Subcutaneous adipose tissue (tissue), 4 donors: ENCODE measurements around the gene SECISBP2. TPM values are rescaled to one million over a fixed set of nuclear protein-coding genes. Genes with fewer than 3 reads are reported as not detected.

Experiments
- total RNA-seq, 4 donors: library from RNA; depleted of rRNA; stranded (reverse); fragments of >200 nt; gene quantifications; one replicate each; pipeline ENCODE4 v1.1.0, GENCODE V29; 2016
- TF ChIP-seq, protein P1 (sequence below): fragments of 450-650 bp; IDR thresholded peaks from one replicate; pipeline ENCODE4 v1.5.1; 2016; ENCODE audit warnings: low read depth, mild to moderate bottlenecking, control low read depth, antibody characterized with exemption, moderate library complexity

The SECISBP2 gene
- total RNA-seq, 4 donors from 2014 or later: 44.4 to 71.0 (median 55.1) TPM

DNA sequence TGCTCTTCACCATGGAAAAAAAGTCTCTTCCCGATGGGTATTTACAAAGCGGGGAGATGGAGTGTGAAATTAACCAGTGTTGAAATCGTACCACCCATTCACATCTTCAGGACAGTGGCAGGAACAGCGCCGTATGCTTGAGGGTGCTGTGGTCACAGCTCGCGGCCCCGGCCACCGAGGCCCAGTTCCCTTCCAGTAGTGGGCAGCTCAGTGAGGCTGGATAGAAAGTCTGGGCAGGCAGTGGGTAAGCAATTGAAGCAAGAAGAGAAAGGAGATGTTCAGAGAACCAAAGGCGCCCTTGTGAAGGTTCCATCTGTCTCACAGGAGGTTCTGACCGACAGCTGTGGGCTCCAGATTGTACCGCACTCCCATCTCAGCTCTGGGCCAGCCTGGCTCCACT is 59.1 kb downstream of the SECISBP2 start:
- TF ChIP-seq, protein P1, sequence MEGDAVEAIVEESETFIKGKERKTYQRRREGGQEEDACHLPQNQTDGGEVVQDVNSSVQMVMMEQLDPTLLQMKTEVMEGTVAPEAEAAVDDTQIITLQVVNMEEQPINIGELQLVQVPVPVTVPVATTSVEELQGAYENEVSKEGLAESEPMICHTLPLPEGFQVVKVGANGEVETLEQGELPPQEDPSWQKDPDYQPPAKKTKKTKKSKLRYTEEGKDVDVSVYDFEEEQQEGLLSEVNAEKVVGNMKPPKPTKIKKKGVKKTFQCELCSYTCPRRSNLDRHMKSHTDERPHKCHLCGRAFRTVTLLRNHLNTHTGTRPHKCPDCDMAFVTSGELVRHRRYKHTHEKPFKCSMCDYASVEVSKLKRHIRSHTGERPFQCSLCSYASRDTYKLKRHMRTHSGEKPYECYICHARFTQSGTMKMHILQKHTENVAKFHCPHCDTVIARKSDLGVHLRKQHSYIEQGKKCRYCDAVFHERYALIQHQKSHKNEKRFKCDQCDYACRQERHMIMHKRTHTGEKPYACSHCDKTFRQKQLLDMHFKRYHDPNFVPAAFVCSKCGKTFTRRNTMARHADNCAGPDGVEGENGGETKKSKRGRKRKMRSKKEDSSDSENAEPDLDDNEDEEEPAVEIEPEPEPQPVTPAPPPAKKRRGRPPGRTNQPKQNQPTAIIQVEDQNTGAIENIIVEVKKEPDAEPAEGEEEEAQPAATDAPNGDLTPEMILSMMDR: no peak

DNA sequence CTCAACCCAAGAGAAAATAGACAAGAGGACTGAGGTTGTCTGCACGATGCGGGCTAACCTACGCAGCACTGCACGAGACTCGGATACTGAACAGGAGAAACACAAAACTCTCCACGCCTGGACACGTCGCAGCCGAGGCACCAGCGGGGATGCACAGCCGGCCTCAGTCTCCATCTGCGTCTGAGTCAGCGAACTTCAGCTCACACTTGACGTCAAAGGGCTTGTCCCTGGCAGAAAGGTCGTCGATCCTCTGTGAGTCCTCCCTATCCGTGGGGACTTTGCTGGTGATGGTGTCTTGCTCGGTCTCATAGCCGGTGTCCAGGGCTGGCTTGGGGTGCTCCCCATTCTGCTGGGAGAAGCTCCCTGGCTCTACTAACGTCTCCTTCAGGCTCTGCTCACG is 60.2 kb downstream of the SECISBP2 start:
- TF ChIP-seq, protein P1: no peak

DNA sequence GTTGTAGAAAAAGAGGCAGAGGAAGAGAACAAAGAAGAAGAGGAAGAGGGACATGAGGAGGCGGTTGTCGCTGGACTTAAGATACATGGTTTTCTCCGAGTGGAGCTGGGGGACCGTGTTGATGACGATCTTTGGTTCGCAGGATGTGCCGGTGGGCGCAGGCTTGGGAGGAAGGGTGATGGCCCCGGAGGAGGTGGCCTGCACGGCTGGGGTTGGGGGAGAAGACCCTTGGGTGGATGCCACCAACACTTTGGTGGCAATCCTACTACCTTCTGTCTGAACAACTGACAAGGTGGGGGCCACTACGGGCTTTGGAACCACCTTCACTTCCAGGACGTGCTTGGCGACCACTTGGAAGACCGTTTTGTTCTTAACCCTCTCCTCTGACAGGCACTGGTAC is 60.7 kb downstream of the SECISBP2 start:
- TF ChIP-seq, protein P1: no peak

DNA sequence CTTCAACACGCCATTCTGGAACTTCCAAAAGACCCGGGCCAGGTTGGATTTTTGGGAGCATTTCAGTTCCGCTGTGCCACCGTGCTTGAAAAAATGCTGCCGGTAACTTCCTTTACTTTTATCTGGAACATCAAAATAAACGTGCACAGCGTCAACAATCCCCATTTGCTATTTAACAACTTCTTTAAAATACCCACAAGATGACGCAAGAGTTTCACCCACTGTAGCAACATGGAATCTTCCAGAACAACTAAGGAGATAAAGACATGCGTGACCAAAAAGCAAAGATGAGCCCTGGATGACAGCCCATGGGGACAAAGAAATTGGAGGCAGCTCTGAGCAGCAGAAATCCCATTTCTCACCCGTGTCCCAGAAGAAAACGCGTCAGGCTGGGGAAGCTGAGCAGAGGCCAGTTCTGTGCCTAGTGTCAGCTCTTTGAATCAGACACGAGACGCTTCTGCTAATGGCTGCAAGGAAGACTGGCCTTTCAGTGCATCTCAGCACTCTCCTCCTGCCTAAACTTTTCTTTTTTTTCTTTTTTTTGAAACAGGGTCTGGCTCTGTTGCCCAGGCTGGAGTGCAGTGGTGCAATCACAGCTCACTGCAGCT is 61.3 kb downstream of the SECISBP2 start:
- TF ChIP-seq, protein P1: no peak

DNA sequence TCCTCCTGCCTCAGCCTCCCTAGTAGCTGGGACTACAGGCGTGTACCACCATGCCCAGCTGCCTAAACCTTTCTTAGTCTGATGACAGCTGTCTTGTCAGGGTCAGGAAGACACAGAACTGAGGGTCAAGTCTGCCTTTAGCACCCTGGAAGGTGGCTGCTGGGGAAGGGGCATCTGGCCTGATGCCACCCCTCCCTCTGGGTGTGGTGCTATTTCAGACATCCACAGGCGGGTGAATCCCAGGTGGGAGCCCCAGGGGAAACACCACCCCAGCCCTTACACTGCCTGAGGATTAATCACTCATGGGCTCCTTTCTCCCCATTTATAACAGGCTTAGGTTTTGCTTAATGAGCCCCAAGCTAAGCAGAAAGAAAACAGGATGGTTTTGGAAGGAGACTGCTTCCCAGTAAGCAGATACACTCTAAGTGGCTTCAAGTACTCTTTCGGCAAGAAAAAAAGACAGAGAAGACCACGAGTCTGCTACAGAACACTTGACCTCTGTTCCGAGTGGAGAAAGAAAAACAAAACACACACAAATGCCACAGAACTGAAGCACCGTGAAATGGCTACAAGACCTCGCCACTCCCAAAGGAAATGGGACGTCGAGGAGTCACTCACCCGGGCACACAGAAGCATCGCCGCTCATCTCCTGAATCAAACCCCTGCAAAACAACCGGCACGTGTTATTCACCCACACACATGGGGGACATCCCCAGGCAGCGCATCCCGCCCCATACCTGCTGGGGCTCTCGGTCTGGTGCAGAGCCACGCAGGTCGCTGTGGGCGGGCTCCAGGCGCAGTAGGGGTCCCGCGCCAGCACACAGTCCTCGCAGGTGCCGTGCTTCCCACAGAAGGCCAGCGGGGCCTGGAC is 62.4 kb downstream of the SECISBP2 start:
- TF ChIP-seq, protein P1: no peak

DNA sequence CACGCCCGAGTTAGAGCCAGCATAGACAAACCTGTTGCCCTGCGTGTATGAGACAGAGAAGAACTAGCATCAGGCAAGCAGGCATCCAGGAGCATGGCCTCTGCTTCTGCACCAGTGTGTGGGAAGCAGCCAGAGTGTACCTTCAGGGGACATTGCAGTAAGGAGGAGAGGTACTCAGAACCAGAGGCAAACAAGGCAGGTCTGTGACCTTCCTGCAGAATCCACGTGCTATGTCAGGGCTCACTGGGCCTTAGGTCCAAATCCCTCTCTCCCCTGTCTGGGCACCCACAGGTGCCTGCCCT is 63.0 kb downstream of the SECISBP2 start:
- TF ChIP-seq, protein P1: no peak
